Activated naive CD8-positive, alpha-beta T cell treated with anti-CD3 and anti-CD28 coated beads for 36 hours (primary cell): ENCODE data around the gene AMBP. TPM values are rescaled to one million over a fixed set of nuclear protein-coding genes. Genes with fewer than 3 reads are reported as not detected.

ENCODE experiments used
- DNase-seq: peaks from one replicate; pipeline ENCODE4 v3.0.0; 2021
- H3K27ac Mint-ChIP-seq: one replicate; pipeline ENCODE4 v1.8.0; 2022; ENCODE audit warnings: mild to moderate bottlenecking, moderate library complexity, mixed read lengths
- H3K27me3 Mint-ChIP-seq: one replicate; pipeline ENCODE4 v1.8.0; 2022; ENCODE audit warnings: mild to moderate bottlenecking, mixed read lengths
- H3K36me3 Mint-ChIP-seq: one replicate; pipeline ENCODE4 v1.8.0; 2021; ENCODE audit warnings: mild to moderate bottlenecking, mixed read lengths
- H3K4me1 Mint-ChIP-seq: one replicate; pipeline ENCODE4 v1.8.0; 2021; ENCODE audit warnings: mixed read lengths
- H3K4me3 Mint-ChIP-seq: one replicate; pipeline ENCODE4 v1.8.0; 2022; ENCODE audit warnings: mild to moderate bottlenecking, moderate library complexity, mixed read lengths
- H3K9me3 Mint-ChIP-seq: one replicate; pipeline ENCODE4 v1.8.0; 2022; ENCODE audit warnings: mixed read lengths
- total RNA-seq, 2 experiments: library from RNA; stranded (reverse); gene quantifications; one replicate each; pipeline ENCODE4 v1.2.3, GENCODE V29; 2021

AMBP gene
- total RNA-seq, 2 experiments from 2014 or later, result not detected

GRCh38 chr9:114076237-114077161 is 1.6 kb downstream of the AMBP start:
- Mint-ChIP-seq H3K4me3 (no peak overlapping the region), H3K9me3 (no peaks in the 10 kb centered on the region), H3K27me3 (peaks cover 14% of the 10 kb centered on the region), H3K27ac (no peak overlapping the region), H3K36me3 (no peaks in the 10 kb centered on the region), H3K4me1 (no peaks in the 10 kb centered on the region)
- DNase-seq, result no peak

GRCh38 chr9:114075602-114076001 is 2.5 kb downstream of the AMBP start:
- DNase-seq, result no peak
- H3K36me3 Mint-ChIP-seq, result no peaks in the 10 kb centered on the region
- H3K4me3 Mint-ChIP-seq, result no peak overlapping the region
- H3K27me3 Mint-ChIP-seq, result peaks cover 14% of the 10 kb centered on the region
- no peak overlapping the region for H3K27ac Mint-ChIP-seq
- no peaks in the 10 kb centered on the region for H3K9me3 Mint-ChIP-seq
- H3K4me1 Mint-ChIP-seq, result no peaks in the 10 kb centered on the region

DNA sequence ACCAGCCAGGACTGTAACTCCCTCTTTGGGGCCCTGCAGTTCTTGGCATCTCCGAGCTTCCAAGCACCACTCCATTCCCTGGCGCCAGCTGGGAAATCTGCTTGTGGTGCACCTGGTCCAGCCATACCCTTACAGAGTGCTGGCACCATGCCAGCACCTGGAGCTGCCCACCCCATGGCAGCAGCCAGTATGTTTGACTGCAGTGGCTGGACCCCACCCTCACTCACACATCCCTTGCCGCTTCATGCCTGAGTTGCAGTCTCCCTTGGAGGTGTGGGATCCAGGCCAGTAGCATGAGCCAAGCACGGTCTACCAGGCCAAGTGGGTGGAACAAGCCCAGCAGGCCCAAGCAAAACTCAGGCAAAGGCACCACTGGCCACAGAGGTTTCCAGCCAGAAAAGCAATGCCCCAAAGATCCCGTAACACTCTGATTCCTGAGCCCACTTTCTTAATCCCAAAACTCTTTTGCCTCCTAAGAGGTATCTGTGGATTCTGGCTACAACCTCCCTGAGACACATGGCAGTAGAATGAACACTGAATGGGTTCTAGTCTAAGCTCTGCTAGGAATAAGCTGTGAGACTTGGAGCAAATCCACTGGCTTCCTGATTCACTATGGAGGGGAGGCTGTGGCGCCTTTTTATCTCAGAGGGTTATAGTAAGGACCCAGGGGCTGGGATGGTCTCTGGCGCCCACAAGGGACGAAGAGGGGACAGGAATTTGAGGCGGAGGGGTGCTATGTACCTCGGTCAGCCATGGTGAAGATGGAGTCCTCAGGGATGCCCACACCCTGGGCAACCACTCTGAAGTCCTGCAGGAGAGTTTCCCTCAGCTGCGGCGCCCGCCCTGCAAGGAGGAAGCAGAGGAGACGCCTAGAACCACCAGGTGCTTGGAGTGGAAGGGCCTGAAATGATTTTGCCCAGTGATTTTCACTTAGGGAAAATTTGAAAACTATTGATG is 5.6 kb downstream of the AMBP start:
- Mint-ChIP-seq H3K36me3 (no peaks in the 10 kb centered on the region), H3K4me1 (no peaks in the 10 kb centered on the region), H3K27ac (no peak overlapping the region), H3K9me3 (no peaks in the 10 kb centered on the region), H3K4me3 (no peak overlapping the region), H3K27me3 (peaks cover 17% of the 10 kb centered on the region)
- no peak for DNase-seq

DNA sequence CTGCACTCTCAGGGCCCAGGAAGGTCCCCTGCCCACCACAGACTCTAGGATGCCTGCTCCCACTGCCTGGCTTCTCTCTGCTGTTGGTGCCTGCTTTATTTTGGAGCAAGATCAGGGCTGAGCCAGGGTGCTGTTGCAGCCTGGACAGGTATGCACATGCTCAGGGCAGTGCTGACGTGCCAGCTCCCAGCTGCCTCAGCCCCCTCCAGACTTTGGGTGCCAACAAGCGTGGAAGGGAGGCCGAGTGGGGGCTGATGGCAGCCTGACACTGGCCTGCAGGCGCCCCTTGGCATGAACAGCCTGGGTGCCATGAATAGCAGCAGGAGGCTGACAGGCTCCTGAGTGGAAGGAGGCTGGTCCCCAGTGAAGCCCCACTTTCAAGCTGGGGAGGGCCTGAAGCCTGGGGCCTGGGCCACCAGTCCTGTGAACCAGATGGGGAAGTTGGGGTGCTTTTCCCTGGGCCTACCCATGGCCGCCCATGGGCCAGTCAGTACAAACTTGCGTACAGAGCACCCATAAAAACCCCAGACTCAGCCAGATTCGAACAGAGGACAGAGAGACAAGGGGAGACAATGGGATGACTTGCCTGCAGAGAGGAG is 6.8 kb downstream of the AMBP start:
- Mint-ChIP-seq H3K4me1 (no peaks in the 10 kb centered on the region), H3K4me3 (no peak overlapping the region), H3K36me3 (no peaks in the 10 kb centered on the region), H3K27me3 (peaks cover 12% of the 10 kb centered on the region), H3K27ac (no peak overlapping the region), H3K9me3 (no peaks in the 10 kb centered on the region)
- DNase-seq, result no peak

DNA sequence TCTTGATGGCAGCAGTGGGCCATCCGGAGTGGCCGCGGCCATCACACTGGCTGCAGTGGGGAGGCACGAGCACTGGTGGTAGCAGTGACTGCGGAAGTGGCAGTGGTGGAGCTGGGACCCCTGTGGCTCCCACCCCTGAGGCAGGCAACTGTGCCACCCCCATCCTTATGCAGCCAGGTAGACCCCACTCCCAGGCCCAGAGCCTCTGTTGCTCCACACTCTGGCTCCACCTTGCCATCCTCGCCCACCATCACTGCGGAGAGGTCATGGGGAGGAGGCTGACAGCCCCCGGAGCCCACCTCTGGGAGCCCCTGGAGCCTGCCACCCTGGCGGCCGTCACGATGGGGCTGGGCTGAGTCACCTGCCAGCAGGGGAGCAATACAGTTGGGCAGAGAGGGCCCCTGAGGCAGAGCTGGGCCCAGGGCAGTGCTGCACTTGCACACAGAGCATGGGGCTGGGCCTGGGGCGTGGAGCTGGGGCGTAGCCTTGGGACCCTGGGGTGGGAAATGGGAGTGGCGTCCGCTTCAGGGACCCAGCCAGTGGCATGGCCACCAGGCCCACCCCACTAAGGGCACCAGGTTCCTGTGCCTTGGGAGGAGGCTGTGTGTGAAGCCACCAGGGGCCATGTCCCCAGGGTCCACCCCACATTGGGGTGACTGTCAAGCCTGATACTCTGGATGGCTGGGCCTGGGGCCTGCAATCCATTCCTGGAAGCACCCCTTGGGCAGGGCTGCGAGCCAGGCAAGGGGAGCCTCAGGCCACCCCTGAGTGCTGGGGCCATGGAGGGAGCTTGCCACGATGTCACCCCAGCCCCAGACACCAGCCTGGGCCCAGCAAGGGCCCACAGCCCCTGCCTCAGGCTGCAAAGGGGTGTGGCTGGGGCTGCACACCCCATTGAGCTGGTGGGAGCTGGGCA is 7.7 kb downstream of the AMBP start:
- no peaks in the 10 kb centered on the region for H3K36me3 Mint-ChIP-seq
- H3K27me3 Mint-ChIP-seq, result peaks cover 4% of the 10 kb centered on the region
- DNase-seq, result no peak
- H3K4me1 Mint-ChIP-seq, result no peaks in the 10 kb centered on the region
- no peak overlapping the region for H3K27ac Mint-ChIP-seq
- H3K9me3 Mint-ChIP-seq, result no peaks in the 10 kb centered on the region
- H3K4me3 Mint-ChIP-seq, result no peak overlapping the region

- Mint-ChIP-seq H3K36me3 (no peaks in the 10 kb centered on the region), H3K27ac (no peak overlapping the region), H3K4me3 (no peak overlapping the region), H3K4me1 (no peaks in the 10 kb centered on the region), H3K9me3 (no peaks in the 10 kb centered on the region), H3K27me3 (peaks cover 4% of the 10 kb centered on the region)
- no peak for DNase-seq
These were observed 8.5 kb downstream of the AMBP start for GRCh38 chr9:114069476-114070187.

DNA sequence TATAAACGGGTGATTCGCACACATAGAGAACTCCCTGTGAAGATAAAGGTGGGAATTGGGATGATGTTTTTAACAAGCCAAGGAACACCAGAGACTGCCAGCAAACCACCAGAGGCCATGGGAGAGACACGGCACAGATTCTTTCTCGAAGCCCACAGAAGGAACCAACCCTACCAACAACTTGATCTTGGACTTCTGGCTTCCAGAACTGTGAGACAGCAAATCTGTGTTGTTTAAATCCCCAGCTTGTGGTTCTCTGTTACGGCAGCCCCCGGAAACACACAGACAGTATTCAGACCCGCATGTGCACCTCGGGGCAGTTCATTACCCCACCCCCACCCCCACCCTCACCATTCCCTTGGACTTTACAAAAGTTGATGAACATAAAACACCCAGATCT is 12.8 kb downstream of the AMBP start:
- Mint-ChIP-seq H3K4me1 (no peaks in the 10 kb centered on the region), H3K27me3 (peaks cover 21% of the 10 kb centered on the region), H3K4me3 (no peak overlapping the region), H3K9me3 (no peaks in the 10 kb centered on the region), H3K36me3 (no peaks in the 10 kb centered on the region), H3K27ac (no peak overlapping the region)
- DNase-seq, result no peak

- Mint-ChIP-seq H3K27me3 (peaks cover 18% of the 10 kb centered on the region), H3K4me1 (no peaks in the 10 kb centered on the region), H3K27ac (no peak overlapping the region), H3K9me3 (no peaks in the 10 kb centered on the region), H3K36me3 (no peaks in the 10 kb centered on the region), H3K4me3 (no peak overlapping the region)
- DNase-seq, result no peak
These were observed 16.1 kb downstream of the AMBP start for GRCh38 chr9:114061830-114062474.

DNA sequence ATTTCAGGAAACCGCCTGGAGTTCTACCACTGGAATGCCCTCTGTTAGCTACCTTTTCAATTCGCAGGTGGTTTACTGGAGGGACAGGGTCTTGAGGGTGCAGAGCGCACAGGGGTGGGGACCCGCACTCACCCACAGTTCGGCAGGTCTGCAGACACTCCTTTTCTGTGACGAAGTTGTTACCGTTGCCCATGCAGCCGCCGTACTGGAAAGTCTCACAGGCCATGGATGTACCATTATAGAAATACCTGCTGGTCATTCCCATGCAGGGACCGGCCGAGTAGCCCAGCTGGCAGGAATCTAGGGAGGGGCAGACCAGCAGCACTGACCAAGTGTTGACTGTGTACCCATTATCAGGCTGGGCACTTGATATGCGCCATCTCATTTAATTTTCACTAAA is 16.8 kb downstream of the AMBP start:
- Mint-ChIP-seq H3K9me3 (no peaks in the 10 kb centered on the region), H3K27me3 (peaks cover 18% of the 10 kb centered on the region), H3K4me1 (no peaks in the 10 kb centered on the region), H3K36me3 (no peaks in the 10 kb centered on the region), H3K27ac (no peak overlapping the region), H3K4me3 (no peak overlapping the region)
- DNase-seq, result no peak

DNA sequence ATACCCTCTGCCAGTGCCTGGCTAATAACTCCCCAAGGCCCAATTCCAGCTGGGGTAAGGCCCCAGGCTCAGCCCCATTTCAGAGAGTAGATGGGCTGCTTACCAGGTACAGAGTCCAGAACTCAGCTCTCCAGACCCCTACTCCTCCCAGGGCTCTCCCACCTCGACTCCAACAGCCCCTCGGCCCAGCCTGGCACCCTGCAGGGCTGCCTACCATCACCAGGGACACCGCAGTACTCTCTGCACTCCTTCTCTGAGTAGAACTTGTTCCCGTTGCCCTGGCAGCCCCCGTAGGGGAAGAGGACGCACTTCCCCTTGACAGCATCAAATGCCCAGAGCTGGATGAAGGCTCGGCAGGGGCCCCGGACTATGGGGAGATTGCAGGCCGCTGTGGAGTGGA is 17.4 kb downstream of the AMBP start:
- Mint-ChIP-seq H3K27ac (no peak overlapping the region), H3K4me3 (no peak overlapping the region), H3K9me3 (no peaks in the 10 kb centered on the region), H3K4me1 (no peaks in the 10 kb centered on the region), H3K36me3 (no peaks in the 10 kb centered on the region), H3K27me3 (peaks cover 18% of the 10 kb centered on the region)
- no peak for DNase-seq

GRCh38 chr9:114060070-114060469 is 18.0 kb downstream of the AMBP start:
- peaks cover 18% of the 10 kb centered on the region for H3K27me3 Mint-ChIP-seq
- H3K36me3 Mint-ChIP-seq, result no peaks in the 10 kb centered on the region
- no peaks in the 10 kb centered on the region for H3K9me3 Mint-ChIP-seq
- no peak overlapping the region for H3K27ac Mint-ChIP-seq
- no peak for DNase-seq
- H3K4me1 Mint-ChIP-seq, result no peaks in the 10 kb centered on the region
- no peak overlapping the region for H3K4me3 Mint-ChIP-seq

GRCh38 chr9:114059047-114059803 is 18.9 kb downstream of the AMBP start:
- Mint-ChIP-seq H3K4me3 (no peak overlapping the region), H3K36me3 (no peaks in the 10 kb centered on the region), H3K9me3 (no peaks in the 10 kb centered on the region), H3K27me3 (peaks cover 18% of the 10 kb centered on the region), H3K4me1 (no peaks in the 10 kb centered on the region), H3K27ac (no peak overlapping the region)
- no peak for DNase-seq

DNA sequence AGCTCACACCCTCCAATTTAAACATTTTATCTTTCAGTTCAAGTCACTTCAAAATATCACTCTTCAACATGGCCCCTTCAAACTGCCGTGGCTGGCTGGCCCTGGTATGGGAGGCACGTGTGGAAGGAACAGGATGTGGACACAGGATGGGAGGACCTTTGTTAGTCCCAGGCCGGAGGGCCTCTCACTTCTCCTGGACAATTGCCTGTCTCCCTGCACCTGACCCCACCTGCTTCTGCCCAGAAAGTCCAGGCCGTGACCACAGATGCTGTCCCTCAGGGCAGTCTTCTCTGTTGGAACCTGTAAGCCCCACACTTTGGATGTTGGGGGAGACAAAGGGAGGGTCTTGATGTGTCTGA is 19.4 kb downstream of the AMBP start:
- H3K27me3 Mint-ChIP-seq, result peaks cover 17% of the 10 kb centered on the region
- DNase-seq, result no peak
- no peaks in the 10 kb centered on the region for H3K36me3 Mint-ChIP-seq
- no peak overlapping the region for H3K27ac Mint-ChIP-seq
- H3K4me1 Mint-ChIP-seq, result no peaks in the 10 kb centered on the region
- H3K4me3 Mint-ChIP-seq, result no peak overlapping the region
- H3K9me3 Mint-ChIP-seq, result no peaks in the 10 kb centered on the region
